ENCODE measurements around the gene CEMIP. TPM values are rescaled to one million over a fixed set of nuclear protein-coding genes. Genes with fewer than 3 reads are reported as not detected.

CEMIP gene
- total RNA-seq, 2 donors from 2014 or later, result 2.2 TPM; not detected in 1

DNA sequence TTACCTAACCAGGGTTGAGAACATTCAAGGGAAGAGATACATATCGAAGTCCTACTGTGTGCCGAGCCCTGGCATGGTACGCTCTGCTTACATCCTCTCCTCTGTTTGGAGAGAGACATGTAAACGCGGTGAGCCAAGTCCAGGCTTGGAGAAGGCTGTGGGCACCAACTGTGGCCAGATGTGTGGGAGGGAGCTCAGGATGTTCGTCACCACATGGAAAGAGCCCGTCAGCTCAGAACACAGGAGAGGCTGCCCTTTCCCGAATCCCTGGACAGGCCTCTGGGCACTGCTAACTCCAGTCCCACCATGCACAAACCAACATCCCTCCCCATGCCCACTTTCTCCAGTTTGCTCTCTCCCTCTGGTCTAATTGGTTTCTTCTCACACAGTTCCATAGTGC lies 167.4 kb downstream of the CEMIP start:
- H3K9me3 Mint-ChIP-seq, result no peaks in the 10 kb centered on the region
- H3K9ac ChIP-seq (ENCODE audit: extremely low read depth, low read length, poor library complexity, severe bottlenecking), result no peak overlapping the region
- H3K9me3 ChIP-seq (ENCODE audit: control insufficient read depth, low read length), result no peaks in the 10 kb centered on the region
- peaks cover 42% of the 10 kb centered on the region for H3K36me3 Mint-ChIP-seq (ENCODE audit: low read depth)
- no peak overlapping the region for H3K4me3 ChIP-seq (ENCODE audit: low read length)
- no peak overlapping the region for H3K4me3 Mint-ChIP-seq
- H3K36me3 ChIP-seq (ENCODE audit: control insufficient read depth, insufficient read depth, low read length), result peaks cover 48% of the 10 kb centered on the region
- no peaks in the 10 kb centered on the region for H3K4me1 ChIP-seq (ENCODE audit: control insufficient read depth, insufficient read depth, low read length)
- no peak for DNase-seq
- no peaks in the 10 kb centered on the region for H3K27me3 Mint-ChIP-seq (ENCODE audit: insufficient read depth)
- TF ChIP-seq, protein P1, sequence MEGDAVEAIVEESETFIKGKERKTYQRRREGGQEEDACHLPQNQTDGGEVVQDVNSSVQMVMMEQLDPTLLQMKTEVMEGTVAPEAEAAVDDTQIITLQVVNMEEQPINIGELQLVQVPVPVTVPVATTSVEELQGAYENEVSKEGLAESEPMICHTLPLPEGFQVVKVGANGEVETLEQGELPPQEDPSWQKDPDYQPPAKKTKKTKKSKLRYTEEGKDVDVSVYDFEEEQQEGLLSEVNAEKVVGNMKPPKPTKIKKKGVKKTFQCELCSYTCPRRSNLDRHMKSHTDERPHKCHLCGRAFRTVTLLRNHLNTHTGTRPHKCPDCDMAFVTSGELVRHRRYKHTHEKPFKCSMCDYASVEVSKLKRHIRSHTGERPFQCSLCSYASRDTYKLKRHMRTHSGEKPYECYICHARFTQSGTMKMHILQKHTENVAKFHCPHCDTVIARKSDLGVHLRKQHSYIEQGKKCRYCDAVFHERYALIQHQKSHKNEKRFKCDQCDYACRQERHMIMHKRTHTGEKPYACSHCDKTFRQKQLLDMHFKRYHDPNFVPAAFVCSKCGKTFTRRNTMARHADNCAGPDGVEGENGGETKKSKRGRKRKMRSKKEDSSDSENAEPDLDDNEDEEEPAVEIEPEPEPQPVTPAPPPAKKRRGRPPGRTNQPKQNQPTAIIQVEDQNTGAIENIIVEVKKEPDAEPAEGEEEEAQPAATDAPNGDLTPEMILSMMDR (conservative IDR thresholded peaks at IDR 0.05), result no peak
- no peaks in the 10 kb centered on the region for H3K27me3 ChIP-seq (ENCODE audit: control insufficient read depth, insufficient read depth, low read length, poor library complexity, severe bottlenecking)
- H3K27ac Mint-ChIP-seq, result no peak overlapping the region
- no peaks in the 10 kb centered on the region for H3K4me1 Mint-ChIP-seq
- 91 to 97% methylated on average over 4 to 8 of the region's 8 CpGs for WGBS, 2 experiments (ENCODE audit: insufficient coverage in 1 of 2, insufficient read length in 1 of 2)
- no peak overlapping the region for H3K27ac ChIP-seq (ENCODE audit: low read depth, low read length)

GRCh38 chr15:80948651-80949292 lies 169.6 kb downstream of the CEMIP start:
- H3K9ac ChIP-seq (ENCODE audit: extremely low read depth, low read length, poor library complexity, severe bottlenecking), result no peak overlapping the region
- Mint-ChIP-seq H3K9me3 (no peaks in the 10 kb centered on the region), H3K27me3 (ENCODE audit: insufficient read depth) (no peaks in the 10 kb centered on the region), H3K36me3 (ENCODE audit: low read depth) (peaks cover 50% of the 10 kb centered on the region), H3K4me1 (peaks cover 7% of the 10 kb centered on the region), H3K27ac (no peak overlapping the region), H3K4me3 (no peak overlapping the region)
- no peaks in the 10 kb centered on the region for H3K27me3 ChIP-seq (ENCODE audit: control insufficient read depth, insufficient read depth, low read length, poor library complexity, severe bottlenecking)
- no peaks in the 10 kb centered on the region for H3K9me3 ChIP-seq (ENCODE audit: control insufficient read depth, low read length)
- TF ChIP-seq, protein P1 (conservative IDR thresholded peaks at IDR 0.05), result no peak
- no peak overlapping the region for H3K27ac ChIP-seq (ENCODE audit: low read depth, low read length)
- no peak for DNase-seq
- H3K4me1 ChIP-seq (ENCODE audit: control insufficient read depth, insufficient read depth, low read length), result peaks cover 2% of the 10 kb centered on the region
- peaks cover 43% of the 10 kb centered on the region for H3K36me3 ChIP-seq (ENCODE audit: control insufficient read depth, insufficient read depth, low read length)
- WGBS, 2 experiments (ENCODE audit: insufficient coverage in 1 of 2, insufficient read length in 1 of 2), result 95 to 97% methylated on average over 9 to 13 of the region's 13 CpGs
- H3K4me3 ChIP-seq (ENCODE audit: low read length), result no peak overlapping the region

DNA sequence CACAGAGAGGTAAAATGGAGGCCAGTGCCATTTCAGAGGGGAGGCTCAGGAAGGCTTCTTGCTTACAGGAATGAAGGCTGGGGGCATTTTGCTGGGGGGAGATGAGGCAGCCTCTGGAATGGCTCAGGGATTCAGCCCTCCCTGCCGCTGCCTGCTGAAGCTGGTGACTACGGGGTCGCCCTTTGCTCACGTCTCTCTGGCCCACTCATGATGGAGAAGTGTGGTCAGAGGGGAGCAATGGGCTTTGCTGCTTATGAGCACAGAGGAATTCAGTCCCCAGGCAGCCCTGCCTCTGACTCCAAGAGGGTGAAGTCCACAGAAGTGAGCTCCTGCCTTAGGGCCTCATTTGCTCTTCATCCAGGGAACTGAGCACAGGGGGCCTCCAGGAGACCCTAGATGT lies 170.6 kb downstream of the CEMIP start:
- no peak overlapping the region for H3K9ac ChIP-seq (ENCODE audit: extremely low read depth, low read length, poor library complexity, severe bottlenecking)
- H3K27ac Mint-ChIP-seq, result no peak overlapping the region
- TF ChIP-seq, protein P1 (conservative IDR thresholded peaks at IDR 0.05), result no peak
- H3K4me3 Mint-ChIP-seq, result no peak overlapping the region
- 98% methylated on average over 4 of the region's 4 CpGs; no CpG with 5 or more reads in 1 of the 2 experiments for WGBS, 2 experiments (ENCODE audit: insufficient coverage in 1 of 2, insufficient read length in 1 of 2)
- no peaks in the 10 kb centered on the region for H3K27me3 ChIP-seq (ENCODE audit: control insufficient read depth, insufficient read depth, low read length, poor library complexity, severe bottlenecking)
- no peaks in the 10 kb centered on the region for H3K27me3 Mint-ChIP-seq (ENCODE audit: insufficient read depth)
- peaks cover 16% of the 10 kb centered on the region for H3K4me1 Mint-ChIP-seq
- H3K27ac ChIP-seq (ENCODE audit: low read depth, low read length), result no peak overlapping the region
- peaks cover 50% of the 10 kb centered on the region for H3K36me3 Mint-ChIP-seq (ENCODE audit: low read depth)
- H3K4me1 ChIP-seq (ENCODE audit: control insufficient read depth, insufficient read depth, low read length), result peaks cover 8% of the 10 kb centered on the region
- peaks cover 38% of the 10 kb centered on the region for H3K36me3 ChIP-seq (ENCODE audit: control insufficient read depth, insufficient read depth, low read length)
- DNase-seq, result no peak
- H3K9me3 Mint-ChIP-seq, result no peaks in the 10 kb centered on the region
- no peaks in the 10 kb centered on the region for H3K9me3 ChIP-seq (ENCODE audit: control insufficient read depth, low read length)
- no peak overlapping the region for H3K4me3 ChIP-seq (ENCODE audit: low read length)
